ENCODE results near the gene SFMBT2. TPM values are rescaled to one million over a fixed set of nuclear protein-coding genes. Genes with fewer than 3 reads are reported as not detected.

SFMBT2 gene
- total and polyA plus RNA-seq, 2 of the 4 experiments (the other 2 are of a cell fraction) = 0.70 to 1.3 TPM

- Histone ChIP-seq H3K9me1 (ENCODE audit: insufficient read depth, low read length) (no peaks in the 10 kb centered on the region), H3K4me1 (ENCODE audit: control insufficient read depth, insufficient read depth, low read length) (no peaks in the 10 kb centered on the region), H2AFZ (replicated peaks; ENCODE audit: low read length, poor library complexity) (no peak overlapping the region), H2BK20ac (ENCODE audit: low read depth, low read length) (no peak overlapping the region), H3K14ac (replicated peaks; ENCODE audit: low read depth, low read length) (no peak overlapping the region), H2AK9ac (replicated peaks; ENCODE audit: low read depth, low read length, poor library complexity) (no peak overlapping the region), H2AK5ac (ENCODE audit: low read depth, low read length) (no peak overlapping the region), H2BK15ac (ENCODE audit: low read depth, low read length) (no peak overlapping the region), H3K56ac (ENCODE audit: extremely low read depth, insufficient read depth, low read length) (no peak overlapping the region), H3K18ac (ENCODE audit: low read depth, low read length) (no peak overlapping the region), H4K5ac (ENCODE audit: low read depth, low read length) (no peak overlapping the region), H3K23ac (ENCODE audit: low read depth, low read length) (no peak overlapping the region), H3K4ac (ENCODE audit: low read depth, low read length) (no peak overlapping the region), H3K27ac (ENCODE audit: insufficient read depth, low read length) (no peak overlapping the region), H2BK5ac (ENCODE audit: low read depth, low read length, poor library complexity, severe bottlenecking) (no peak overlapping the region), H3K9ac (ENCODE audit: low read depth, low read length) (no peak overlapping the region), H3K9me3 (ENCODE audit: control insufficient read depth, insufficient read depth, low read length) (peaks cover 3% of the 10 kb centered on the region; the same call in 1 of the 2 replicates), H4K91ac (ENCODE audit: insufficient read depth, low read depth, low read length) (no peak overlapping the region), H2BK120ac (ENCODE audit: low read depth, low read length) (no peak overlapping the region), H3K4me3 (ENCODE audit: insufficient read depth, low read depth, low read length) (no peak overlapping the region), H4K20me1 (ENCODE audit: insufficient read depth, low read length) (no peaks in the 10 kb centered on the region), H3K4me2 (ENCODE audit: low read depth, low read length) (no peak overlapping the region), H3K36me3 (ENCODE audit: control insufficient read depth, insufficient read depth, low read length) (no peaks in the 10 kb centered on the region), H4K8ac (ENCODE audit: low read depth in 2 of 2, low read length in 2 of 2) (no peak overlapping the region), H3K79me1 (ENCODE audit: low read depth in 1 of 2, low read length in 2 of 2) (no peaks in the 10 kb centered on the region), H3K27me3 (ENCODE audit: control insufficient read depth, insufficient read depth, low read length) (no peaks in the 10 kb centered on the region)
- WGBS, 2 experiments (ENCODE audit: extremely low coverage in 2 of 2, insufficient read length in 1 of 2) = 44% methylated on average over 1 of the region's 9 CpGs; no CpG with 5 or more reads in 1 of the 2 experiments
- ATAC-seq (ENCODE audit: low read depth) (no peak), DNase-seq (peak; percentile 13)
- POLR2A ChIA-PET (ENCODE audit: unreplicated experiment) = no interaction called here
- no TSS peak for BruUV-seq (replicated peaks)
- intact Hi-C loops (cut with micrococcal nuclease) (no loop called here), in situ Hi-C loops (cut with MboI; ENCODE audit: low sequenced_read_pairs) (no loop called here), dilution Hi-C loops (cut with HindIII; ENCODE audit: low sequenced_read_pairs, unreplicated experiment) (no loop called here)
- CTCF ChIA-PET = no interaction called here
- TF ChIP-seq MAZ (IDR thresholded peaks at IDR 0.05; ENCODE audit: borderline replicate concordance, low read depth, low read length) (no peak), CTCF (conservative IDR thresholded peaks at IDR 0.05; ENCODE audit: low read depth, low read length) (no peak), FOS (IDR thresholded peaks at IDR 0.05; ENCODE audit: low read depth, low read length) (no peak), USF2 (IDR thresholded peaks at IDR 0.05; ENCODE audit: low read depth, low read length) (no peak), MAFK (IDR thresholded peaks at IDR 0.05; ENCODE audit: low read depth, low read length) (no peak), POLR2A (IDR thresholded peaks at IDR 0.05; ENCODE audit: low read depth, low read length) (no peak), MXI1 (IDR thresholded peaks at IDR 0.05; ENCODE audit: borderline replicate concordance, low read depth, low read length) (no peak), NFE2L2 (IDR thresholded peaks at IDR 0.05; ENCODE audit: low read depth, low read length) (no peak)
Observed at GRCh38 chr10:7311218-7311849, 99.5 kb downstream of the SFMBT2 start.

Measured in IMR-90 (cell line).